ENCODE measurements around the gene C19orf38.

C19orf38 gene

GRCh38 chr19:10826846-10827245, 21.4 kb upstream of the C19orf38 start:
- TF ChIP-seq CTCF (conservative IDR thresholded peaks at IDR 0.05), result no peak
- no peak overlapping the region for H3K27ac ChIP-seq

GRCh38 chr19:10828981-10829821, 19.0 kb upstream of the C19orf38 start:
- no peak for TF ChIP-seq CTCF (conservative IDR thresholded peaks at IDR 0.05)
- H3K27ac ChIP-seq, result no peak overlapping the region

DNA sequence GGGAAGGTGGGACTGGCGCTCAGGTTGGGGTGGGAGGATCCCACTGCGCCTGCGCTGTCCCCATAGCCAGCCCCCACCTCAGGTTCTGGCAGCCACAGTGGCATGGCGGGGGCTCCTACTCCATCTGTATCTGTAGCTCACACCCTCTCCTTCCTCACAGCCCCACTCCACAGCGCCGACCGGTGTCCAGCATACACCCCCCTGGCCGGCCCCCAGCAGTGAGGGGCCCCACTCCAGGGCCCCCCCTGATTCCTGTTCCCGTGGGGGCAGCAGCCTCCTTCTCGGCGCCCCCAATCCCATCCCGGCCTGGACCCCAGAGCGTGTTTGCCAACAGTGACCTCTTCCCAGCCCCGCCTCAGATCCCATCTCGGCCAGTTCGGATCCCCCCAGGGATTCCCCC, 18.2 kb upstream of the C19orf38 start:
- TF ChIP-seq CTCF (conservative IDR thresholded peaks at IDR 0.05), result no peak
- no peak overlapping the region for H3K27ac ChIP-seq

DNA sequence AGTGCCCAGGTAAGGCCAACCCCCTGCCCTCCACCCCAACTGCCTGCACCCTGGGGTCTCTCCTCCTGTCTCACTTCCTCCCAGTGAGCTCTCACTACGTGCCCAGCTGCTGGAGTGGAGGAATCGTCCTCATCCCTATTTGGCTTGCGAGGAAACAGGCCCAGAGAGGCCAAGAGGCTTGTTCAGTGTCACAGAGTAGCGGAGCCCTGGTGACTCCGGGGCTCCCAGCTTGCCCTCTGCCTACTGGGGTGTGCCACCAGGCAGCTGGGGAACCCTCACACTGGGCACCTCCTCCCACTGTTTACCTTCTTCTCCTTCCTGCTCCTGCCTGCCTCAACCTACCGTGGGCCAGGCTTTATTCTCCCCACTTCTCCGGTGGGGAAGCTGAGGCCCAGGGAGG, 17.8 kb upstream of the C19orf38 start:
- no peak overlapping the region for H3K27ac ChIP-seq

GRCh38 chr19:10830931-10831779, 17.1 kb upstream of the C19orf38 start:
- H3K27ac ChIP-seq, result no peak overlapping the region
- no peak for TF ChIP-seq CTCF (conservative IDR thresholded peaks at IDR 0.05)

More for the DNA sequence above, 17.8 kb upstream of the C19orf38 start:
- TF ChIP-seq CTCF (conservative IDR thresholded peaks at IDR 0.05), result no peak

DNA sequence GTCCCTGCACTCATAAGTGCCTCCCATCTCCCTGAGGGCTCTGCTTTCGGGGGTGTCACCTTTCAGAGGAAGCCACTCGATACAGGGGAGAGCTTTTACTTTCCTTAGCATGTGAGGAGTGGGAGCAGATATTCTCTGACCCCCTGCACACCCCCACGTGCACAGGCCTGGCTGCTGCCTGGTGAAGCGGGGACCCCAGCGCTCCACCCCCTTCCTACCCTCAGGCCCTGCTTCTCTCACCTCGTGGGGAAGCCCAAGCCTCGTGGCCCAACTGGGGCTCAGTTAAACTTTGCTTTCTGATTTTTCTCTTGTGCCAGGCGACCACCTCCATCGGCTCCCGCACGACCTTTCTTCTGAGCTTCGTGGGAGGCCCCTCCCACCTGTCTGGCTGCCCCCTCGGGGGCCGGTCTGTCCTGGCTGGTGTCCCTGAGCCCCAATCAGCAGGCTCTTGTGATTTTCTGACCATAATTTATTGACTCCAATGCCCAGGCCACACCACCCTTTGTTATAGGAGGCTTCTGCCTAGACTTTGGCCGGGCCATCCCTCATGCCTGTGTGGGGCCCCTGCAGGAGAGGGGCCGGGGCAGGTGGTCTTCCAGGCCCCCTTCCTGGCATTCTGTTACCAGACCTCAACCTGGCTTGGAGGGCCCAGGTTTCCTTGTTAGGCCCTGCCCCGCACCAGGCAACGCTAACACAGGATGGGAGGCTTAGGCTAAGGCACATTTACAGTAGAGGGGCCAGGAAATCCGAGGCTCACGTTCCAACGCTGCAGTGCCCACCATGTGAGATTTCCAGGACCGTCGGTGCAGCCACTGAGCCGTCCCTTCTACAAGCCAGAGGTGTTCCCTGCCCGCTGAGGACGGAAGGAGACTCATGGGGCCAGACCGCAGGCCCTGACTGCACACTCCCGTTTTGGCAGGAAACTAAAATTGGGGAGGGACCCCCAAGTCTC, 16.0 kb upstream of the C19orf38 start:
- no peak overlapping the region for H3K27ac ChIP-seq
- no peak for TF ChIP-seq CTCF (conservative IDR thresholded peaks at IDR 0.05)
